Caco-2 (cell line): Measurements from ENCODE around the gene ST3GAL2. TPM values are rescaled to one million over a fixed set of nuclear protein-coding genes. Genes with fewer than 3 reads are reported as not detected.

Source experiments
- BruUV-seq: library from RNA; stranded (reverse); fragments of 400-500 nt; replicated peaks from 2 replicates; lab custom pipeline; 2021; lab: Mats Ljungman, UMichigan
- CTCF ChIA-PET: fragments of 300-600 bp; sonication (Branson Sonifier 250); formaldehyde crosslinking; loops from one replicate; lab custom pipeline; 2022; ENCODE audit warnings: antibody characterized with exemption; lab: Charles Lee
- POLR2A ChIA-PET: fragments of 300-600 bp; sonication (Branson Sonifier 250); formaldehyde crosslinking; loops from one replicate; lab custom pipeline; 2022; ENCODE audit warnings: antibody characterized with exemption; lab: Charles Lee
- DNase-seq, 2 experiments: peaks; one replicate each; pipeline versions ENCODE4 v3.0.0 to v3.0.0-alpha.2; 2020 to 2022
- H3K27me3 ChIP-seq: replicated peaks from 2 replicates; pipeline ENCODE4 v1.6.0; 2011; ENCODE audit warnings: low read length; ENCODE audit not compliant: control insufficient read depth, insufficient read depth
- H3K36me3 ChIP-seq: 2 replicates; pipeline ENCODE4 v1.5.1; 2011; ENCODE audit warnings: low read length; ENCODE audit not compliant: control insufficient read depth, insufficient read depth
- H3K4me1 ChIP-seq: fragments of 250-450 bp; sonication (Bioruptor Pico); 2 replicates; pipeline ENCODE4 v1.5.1; 2020; ENCODE audit warnings: mild to moderate bottlenecking
- H3K4me3 ChIP-seq: 2 replicates; pipeline ENCODE4 v1.5.1; 2011; ENCODE audit warnings: low read depth, mild to moderate bottlenecking, control low read depth, low read length
- H3K9me3 ChIP-seq: fragments of 250-450 bp; sonication (Bioruptor Pico); 2 replicates; pipeline ENCODE4 v1.5.1; 2020; ENCODE audit warnings: mild to moderate bottlenecking, moderate library complexity
- H3K27ac Mint-ChIP-seq: one replicate; pipeline ENCODE4 v1.8.0; 2022; ENCODE audit warnings: mixed read lengths; ENCODE audit not compliant: unreplicated experiment
- H3K27me3 Mint-ChIP-seq: one replicate; pipeline ENCODE4 v1.8.0; 2022; ENCODE audit warnings: mixed read lengths; ENCODE audit not compliant: insufficient read depth, unreplicated experiment
- H3K36me3 Mint-ChIP-seq: one replicate; pipeline ENCODE4 v1.8.0; 2022; ENCODE audit warnings: mild to moderate bottlenecking, mixed read lengths; ENCODE audit not compliant: insufficient read depth, unreplicated experiment
- H3K4me1 Mint-ChIP-seq: one replicate; pipeline ENCODE4 v1.8.0; 2022; ENCODE audit warnings: low read depth, mixed read lengths; ENCODE audit not compliant: unreplicated experiment
- H3K4me3 Mint-ChIP-seq: one replicate; pipeline ENCODE4 v1.8.0; 2022; ENCODE audit warnings: mild to moderate bottlenecking, moderate library complexity, mixed read lengths; ENCODE audit not compliant: unreplicated experiment
- H3K9me3 Mint-ChIP-seq: one replicate; pipeline ENCODE4 v1.8.0; 2022; ENCODE audit warnings: mixed read lengths; ENCODE audit not compliant: unreplicated experiment
- intact Hi-C: fragments of 100-400 bp; cut with micrococcal nuclease; formaldehyde crosslinking; loops from one replicate; pipeline ENCODE4 v1.10.0; 2022; ENCODE audit not compliant: unreplicated experiment
- total RNA-seq: library from RNA; stranded (reverse); gene quantifications from 2 replicates; pipeline ENCODE4 v1.2.3, GENCODE V29; 2022
- TF ChIP-seq, protein P1 (sequence below), 2 experiments: fragments of 200-600 bp in 1 of 2; IDR thresholded peaks; 1 replicate in 1 of 2; 2 replicates in 1 of 2; pipeline versions ENCODE4 v1.5.1 to v1.8.0; 2011 to 2022; ENCODE audit warnings: antibody characterized with exemption in 1 of 2, control low read depth in 1 of 2, inconsistent platforms in 1 of 2, low read depth in 1 of 2, low read length in 1 of 2, mild to moderate bottlenecking in 1 of 2, moderate library complexity in 1 of 2; ENCODE audit not compliant: insufficient read depth in 1 of 2, severe bottlenecking in 1 of 2, unreplicated experiment in 1 of 2

ST3GAL2 gene
- total RNA-seq, 1 experiment from 2014 or later, result 31.1 TPM

DNA sequence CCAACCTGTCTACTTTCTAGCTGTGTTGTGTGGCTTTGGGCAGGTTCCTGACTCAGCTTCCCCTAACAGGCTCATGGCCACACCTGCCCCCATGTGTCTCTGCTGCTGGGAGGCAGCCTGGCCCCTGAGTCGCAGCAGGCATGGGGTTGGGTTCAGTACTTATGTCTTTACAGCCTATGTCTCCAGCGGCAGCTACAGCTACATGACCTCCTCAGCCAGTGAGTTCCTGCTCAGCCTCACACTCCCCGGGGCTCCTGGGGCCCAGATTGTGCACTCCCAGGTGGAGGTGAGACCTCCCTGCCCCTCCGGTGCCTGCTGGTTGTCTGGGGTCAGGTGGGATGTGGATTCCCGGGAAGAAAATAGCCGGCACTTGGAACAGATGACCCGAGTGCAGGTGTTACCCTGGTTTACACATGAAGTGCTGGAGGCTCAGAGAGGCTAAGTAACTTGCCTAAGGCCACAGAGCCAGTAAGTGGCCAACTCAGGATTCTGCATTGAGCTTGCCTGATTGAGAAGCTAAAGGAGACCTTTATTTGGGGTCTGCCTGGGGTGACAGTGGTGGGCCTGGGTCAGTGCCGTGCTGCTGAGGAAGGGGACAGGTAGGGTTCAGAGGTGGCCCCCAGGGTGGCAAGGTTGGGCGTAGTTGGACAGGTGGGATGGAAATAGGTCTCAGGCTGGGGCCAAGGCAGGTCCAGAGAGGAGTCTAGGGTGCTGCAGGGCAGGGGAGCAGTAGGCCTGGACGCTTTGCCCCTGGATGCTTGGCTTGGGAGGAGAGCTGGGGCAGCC is 31.4 kb upstream of the ST3GAL2 start:
- Mint-ChIP-seq H3K9me3 (no peaks in the 10 kb centered on the region), H3K4me3 (no peak overlapping the region), H3K36me3 (peaks cover 5% of the 10 kb centered on the region), H3K27ac (peak overlapping the region; percentile 36), H3K4me1 (peaks cover 7% of the 10 kb centered on the region), H3K27me3 (no peaks in the 10 kb centered on the region)
- BruUV-seq, result no TSS peak
- Histone ChIP-seq H3K4me3 (no peak overlapping the region), H3K9me3 (no peaks in the 10 kb centered on the region), H3K4me1 (peaks cover 8% of the 10 kb centered on the region; the same call in 1 of the 2 replicates), H3K27me3 (no peaks in the 10 kb centered on the region), H3K36me3 (no peaks in the 10 kb centered on the region; the same call in 1 of the 2 replicates)
- POLR2A ChIA-PET, result interaction anchor here (0.5 to 1.4 kb wide), 4 partner anchors 42 to 1369 kb away, joined by 3 to 14 read pairs (median 4); no protein-coding TSS in a partner anchor
- DNase-seq, result no peak
- TF ChIP-seq, protein P1, sequence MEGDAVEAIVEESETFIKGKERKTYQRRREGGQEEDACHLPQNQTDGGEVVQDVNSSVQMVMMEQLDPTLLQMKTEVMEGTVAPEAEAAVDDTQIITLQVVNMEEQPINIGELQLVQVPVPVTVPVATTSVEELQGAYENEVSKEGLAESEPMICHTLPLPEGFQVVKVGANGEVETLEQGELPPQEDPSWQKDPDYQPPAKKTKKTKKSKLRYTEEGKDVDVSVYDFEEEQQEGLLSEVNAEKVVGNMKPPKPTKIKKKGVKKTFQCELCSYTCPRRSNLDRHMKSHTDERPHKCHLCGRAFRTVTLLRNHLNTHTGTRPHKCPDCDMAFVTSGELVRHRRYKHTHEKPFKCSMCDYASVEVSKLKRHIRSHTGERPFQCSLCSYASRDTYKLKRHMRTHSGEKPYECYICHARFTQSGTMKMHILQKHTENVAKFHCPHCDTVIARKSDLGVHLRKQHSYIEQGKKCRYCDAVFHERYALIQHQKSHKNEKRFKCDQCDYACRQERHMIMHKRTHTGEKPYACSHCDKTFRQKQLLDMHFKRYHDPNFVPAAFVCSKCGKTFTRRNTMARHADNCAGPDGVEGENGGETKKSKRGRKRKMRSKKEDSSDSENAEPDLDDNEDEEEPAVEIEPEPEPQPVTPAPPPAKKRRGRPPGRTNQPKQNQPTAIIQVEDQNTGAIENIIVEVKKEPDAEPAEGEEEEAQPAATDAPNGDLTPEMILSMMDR (IDR thresholded peaks at IDR 0.05; ENCODE audit: insufficient read depth in 1 of 2, low read depth in 1 of 2, low read length in 1 of 2, severe bottlenecking in 1 of 2, unreplicated experiment in 1 of 2), result no peak
- intact Hi-C loops, result loop anchor here (2.0 to 5.0 kb wide), 2 partner anchors 43 to 90 kb away; no protein-coding TSS in a partner anchor
- CTCF ChIA-PET, result interaction anchor here (0.6 to 1.9 kb wide), 13 partner anchors 16 to 301 kb away, joined by 3 to 42 read pairs (median 4); partner anchors contain the start of gene FCSK

DNA sequence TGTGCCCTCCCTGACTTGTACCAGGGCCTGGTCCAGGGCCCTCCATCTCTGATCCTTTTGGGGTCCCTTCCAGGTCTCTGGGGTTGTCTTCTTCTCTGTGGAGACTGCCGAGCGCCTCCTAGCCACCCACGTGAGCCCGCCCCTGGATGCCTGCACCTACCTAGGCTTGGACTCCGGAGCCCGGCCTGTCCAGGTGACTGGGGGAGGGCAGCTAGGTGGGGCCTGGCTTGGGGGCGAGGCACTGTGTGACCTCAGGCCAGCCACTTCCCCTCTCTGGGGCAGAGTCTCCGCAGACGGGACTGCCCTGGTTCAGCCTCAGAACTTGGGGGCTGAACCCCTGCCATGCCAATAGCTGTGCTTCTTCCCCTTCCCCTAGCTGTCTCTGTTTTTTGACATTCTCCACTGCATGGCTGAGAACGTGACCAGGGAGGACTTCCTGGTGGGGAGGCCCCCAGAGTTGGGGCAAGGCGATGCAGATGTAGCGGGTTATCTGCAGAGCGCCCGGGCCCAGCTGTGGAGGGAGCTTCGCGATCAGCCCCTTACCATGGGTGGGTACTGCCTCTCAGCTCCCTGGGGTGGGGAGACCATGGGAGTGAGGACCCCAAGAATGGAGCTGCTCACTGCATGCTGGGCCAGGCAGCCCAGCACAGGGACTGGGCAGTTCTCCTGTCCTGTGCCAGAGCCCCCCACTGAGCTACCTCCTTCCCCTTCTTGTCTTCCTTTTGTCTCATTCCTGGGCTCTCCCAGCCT is 30.1 kb upstream of the ST3GAL2 start:
- no peak overlapping the region for H3K4me3 Mint-ChIP-seq
- no peaks in the 10 kb centered on the region for H3K9me3 ChIP-seq
- peaks cover 7% of the 10 kb centered on the region for H3K4me1 Mint-ChIP-seq
- H3K27me3 ChIP-seq, result no peaks in the 10 kb centered on the region
- no peaks in the 10 kb centered on the region for H3K27me3 Mint-ChIP-seq
- H3K27ac Mint-ChIP-seq, result no peak overlapping the region
- TF ChIP-seq, protein P1 (IDR thresholded peaks at IDR 0.05; ENCODE audit: insufficient read depth in 1 of 2, low read depth in 1 of 2, low read length in 1 of 2, severe bottlenecking in 1 of 2, unreplicated experiment in 1 of 2), result no peak
- POLR2A ChIA-PET, result interaction anchor here (1.4 kb wide), 1 partner anchor 88 kb away, joined by 6 read pairs; no protein-coding TSS in a partner anchor
- no peak for DNase-seq
- CTCF ChIA-PET, result interaction anchor here (1.1 to 1.8 kb wide), 3 partner anchors 15 to 89 kb away, joined by 3 to 6 read pairs (median 4); no protein-coding TSS in a partner anchor
- intact Hi-C loops, result no loop called here
- H3K36me3 ChIP-seq, result 0 out of 2 replicates have a peak, but pooled peaks cover 2% of the 10 kb centered on the region
- no peak overlapping the region for H3K4me3 ChIP-seq
- no TSS peak for BruUV-seq
- H3K4me1 ChIP-seq, result peaks cover 8% of the 10 kb centered on the region; the same call in 1 of the 2 replicates
- no peaks in the 10 kb centered on the region for H3K9me3 Mint-ChIP-seq
- peaks cover 5% of the 10 kb centered on the region for H3K36me3 Mint-ChIP-seq

DNA sequence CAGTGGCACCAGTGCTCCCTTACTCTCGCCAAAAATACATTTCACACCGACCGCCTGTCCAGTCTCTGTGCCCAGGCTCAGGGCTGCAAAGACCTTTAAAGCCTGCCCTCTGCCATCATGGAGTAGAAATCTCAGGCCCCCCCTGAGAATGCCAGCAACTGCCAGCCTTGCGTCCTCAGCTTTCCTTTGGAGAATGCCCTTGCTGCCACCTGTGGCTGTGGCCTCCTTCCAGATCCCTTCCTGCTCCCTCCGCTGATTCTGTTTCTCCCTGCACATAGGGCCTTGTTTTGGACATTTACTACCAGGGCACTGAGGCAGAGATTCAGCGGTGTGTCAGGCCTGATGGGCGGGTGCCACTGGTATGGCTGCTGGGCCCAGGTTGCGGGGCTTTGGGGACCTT is 28.7 kb upstream of the ST3GAL2 start:
- peak overlapping the region; percentile 6 for H3K27ac Mint-ChIP-seq
- H3K27me3 Mint-ChIP-seq, result no peaks in the 10 kb centered on the region
- no peak overlapping the region for H3K4me3 Mint-ChIP-seq
- TF ChIP-seq, protein P1 (IDR thresholded peaks at IDR 0.05; ENCODE audit: insufficient read depth in 1 of 2, low read depth in 1 of 2, low read length in 1 of 2, severe bottlenecking in 1 of 2, unreplicated experiment in 1 of 2), result no peak
- POLR2A ChIA-PET, result no interaction called here
- H3K9me3 ChIP-seq, result no peaks in the 10 kb centered on the region
- CTCF ChIA-PET, result interaction anchor here (1.1 to 1.8 kb wide), 4 partner anchors 14 to 136 kb away, joined by 3 to 6 read pairs (median 4); no protein-coding TSS in a partner anchor
- no peak for DNase-seq
- peaks cover 5% of the 10 kb centered on the region for H3K36me3 Mint-ChIP-seq
- no peaks in the 10 kb centered on the region for H3K27me3 ChIP-seq
- H3K4me1 ChIP-seq, result peaks cover 8% of the 10 kb centered on the region; the same call in 1 of the 2 replicates
- 0 out of 2 replicates have a peak, but pooled peaks cover 3% of the 10 kb centered on the region for H3K36me3 ChIP-seq
- peaks cover 7% of the 10 kb centered on the region for H3K4me1 Mint-ChIP-seq
- no TSS peak for BruUV-seq
- intact Hi-C loops, result no loop called here
- no peaks in the 10 kb centered on the region for H3K9me3 Mint-ChIP-seq
- H3K4me3 ChIP-seq, result no peak overlapping the region
